PC-9 (cell line): ENCODE data around the gene CAPN10.

Source experiments
- EZH2 ChIP-seq: fragments of 200-600 bp; sonication (generic); IDR thresholded peaks from 2 replicates; pipeline ENCODE4 v1.8.0; 2017; ENCODE audit warnings: antibody characterized with exemption, low read depth
- TF ChIP-seq, protein P1 (sequence below): fragments of 200-600 bp; sonication (generic); conservative IDR thresholded peaks from 2 replicates; pipeline ENCODE4 v1.6.1; 2017; ENCODE audit warnings: mixed run types, antibody characterized with exemption, mild to moderate bottlenecking, moderate library complexity

- TF ChIP-seq, protein P1, sequence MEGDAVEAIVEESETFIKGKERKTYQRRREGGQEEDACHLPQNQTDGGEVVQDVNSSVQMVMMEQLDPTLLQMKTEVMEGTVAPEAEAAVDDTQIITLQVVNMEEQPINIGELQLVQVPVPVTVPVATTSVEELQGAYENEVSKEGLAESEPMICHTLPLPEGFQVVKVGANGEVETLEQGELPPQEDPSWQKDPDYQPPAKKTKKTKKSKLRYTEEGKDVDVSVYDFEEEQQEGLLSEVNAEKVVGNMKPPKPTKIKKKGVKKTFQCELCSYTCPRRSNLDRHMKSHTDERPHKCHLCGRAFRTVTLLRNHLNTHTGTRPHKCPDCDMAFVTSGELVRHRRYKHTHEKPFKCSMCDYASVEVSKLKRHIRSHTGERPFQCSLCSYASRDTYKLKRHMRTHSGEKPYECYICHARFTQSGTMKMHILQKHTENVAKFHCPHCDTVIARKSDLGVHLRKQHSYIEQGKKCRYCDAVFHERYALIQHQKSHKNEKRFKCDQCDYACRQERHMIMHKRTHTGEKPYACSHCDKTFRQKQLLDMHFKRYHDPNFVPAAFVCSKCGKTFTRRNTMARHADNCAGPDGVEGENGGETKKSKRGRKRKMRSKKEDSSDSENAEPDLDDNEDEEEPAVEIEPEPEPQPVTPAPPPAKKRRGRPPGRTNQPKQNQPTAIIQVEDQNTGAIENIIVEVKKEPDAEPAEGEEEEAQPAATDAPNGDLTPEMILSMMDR, result no peak
- no peak for TF ChIP-seq EZH2
Measured at GRCh38 chr2:240588669-240589068, 2.1 kb downstream of the CAPN10 start.
